HG03097 (cell line): ENCODE data around the gene SORCS1.

Experiments used
- ATAC-seq: cut with Tn5 transposase; IDR thresholded peaks from one replicate; pipeline ENCODE4 v1.9.1; 2021; ENCODE audit not compliant: unreplicated experiment, low FRiP score

SORCS1 gene

DNA sequence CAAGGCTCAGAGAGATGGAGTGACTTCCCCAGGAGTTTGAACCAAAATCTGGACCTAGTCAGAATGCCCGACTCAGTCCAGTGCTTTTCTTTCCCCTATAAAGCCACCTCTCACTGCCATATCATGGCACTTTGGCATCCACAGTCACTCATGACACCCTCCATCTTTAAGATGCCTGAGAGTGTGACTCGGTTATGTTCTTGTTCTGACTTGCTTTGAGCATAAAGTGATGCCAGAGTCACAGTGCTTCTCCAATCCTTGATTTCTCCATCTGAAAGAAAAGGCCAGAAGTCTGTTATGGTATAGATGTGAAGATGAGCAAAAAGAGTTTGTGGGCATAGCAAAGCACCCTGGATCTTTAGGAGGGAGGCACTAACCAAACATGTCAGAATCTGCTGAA is 538.1 kb downstream of the SORCS1 start:
- no peak for ATAC-seq

DNA sequence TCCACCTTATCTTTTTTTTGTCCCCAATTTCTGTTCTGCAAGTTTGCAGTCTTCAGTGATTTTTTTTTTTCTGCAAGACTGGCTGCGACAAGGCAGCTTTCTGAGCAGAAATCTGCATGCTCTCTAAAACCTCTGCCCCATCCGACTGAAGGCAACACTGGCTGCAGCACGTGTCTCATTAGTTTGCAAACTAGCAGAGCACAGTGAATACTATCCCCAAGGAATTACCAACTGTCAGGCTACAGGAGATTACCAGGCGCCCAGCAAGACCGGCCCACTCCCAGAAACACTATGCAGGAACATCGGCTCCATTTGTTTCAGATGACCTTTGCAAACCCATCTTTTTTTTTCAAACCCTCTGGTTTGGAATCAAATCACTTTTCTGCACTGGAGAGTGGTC is 538.8 kb downstream of the SORCS1 start:
- ATAC-seq: no peak

DNA sequence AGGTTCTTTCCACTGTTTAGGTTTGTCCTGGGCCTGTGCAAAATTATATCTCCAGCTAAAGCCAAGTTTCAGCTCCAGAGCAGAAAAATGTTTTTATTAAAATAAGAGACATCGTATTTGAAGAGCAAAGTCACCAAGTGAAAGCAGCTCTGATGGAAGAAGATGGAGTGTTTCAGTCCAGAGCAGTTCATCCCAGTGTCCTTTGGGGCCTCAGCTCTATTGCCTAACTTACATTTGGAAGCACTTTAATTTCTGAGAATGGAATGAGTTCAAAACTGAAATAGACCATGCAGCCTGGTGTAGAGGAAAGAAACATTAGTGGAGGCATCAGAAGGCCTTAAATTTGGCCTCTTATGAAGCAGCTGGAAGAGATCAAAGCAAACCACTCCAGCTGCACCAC is 545.2 kb downstream of the SORCS1 start:
- no peak for ATAC-seq

DNA sequence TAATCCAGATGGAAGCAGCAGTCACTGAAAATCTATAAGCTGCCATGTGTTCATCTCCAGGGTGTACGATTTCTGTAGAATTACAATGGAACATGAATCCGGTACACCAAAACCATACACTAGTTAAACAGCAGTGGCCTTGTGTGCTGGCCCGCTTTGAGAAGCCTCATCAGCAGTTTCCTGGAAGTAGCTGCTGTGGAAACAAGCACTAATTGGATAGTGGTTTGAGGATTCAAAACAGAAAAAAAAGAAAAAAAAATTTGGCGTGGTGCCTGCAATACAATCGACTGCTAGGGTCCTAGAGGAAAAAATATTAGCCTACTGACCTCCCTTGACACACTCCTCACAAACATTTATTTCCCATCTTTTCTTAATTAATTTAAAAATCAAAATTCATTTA is 545.9 kb downstream of the SORCS1 start:
- no peak for ATAC-seq

DNA sequence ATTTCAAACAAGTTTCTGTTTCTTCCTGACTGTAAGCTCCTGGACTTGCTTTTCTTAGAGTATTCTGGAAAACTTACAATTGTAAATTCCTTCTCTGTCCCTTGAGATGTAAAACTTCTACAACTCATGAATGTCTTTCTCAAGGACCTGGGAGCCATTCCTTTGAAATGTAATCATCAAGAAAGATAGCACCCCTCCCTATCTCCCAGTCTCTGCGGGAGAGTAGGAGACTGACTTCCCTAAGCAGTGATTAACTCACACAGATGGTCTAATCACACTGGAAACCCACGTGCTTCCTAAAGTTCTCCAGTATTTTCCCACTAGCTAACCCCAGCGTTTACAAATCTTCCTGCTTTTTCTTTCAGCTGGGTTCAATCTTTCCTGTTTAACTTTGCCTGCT is 549.4 kb downstream of the SORCS1 start:
- no peak for ATAC-seq

DNA sequence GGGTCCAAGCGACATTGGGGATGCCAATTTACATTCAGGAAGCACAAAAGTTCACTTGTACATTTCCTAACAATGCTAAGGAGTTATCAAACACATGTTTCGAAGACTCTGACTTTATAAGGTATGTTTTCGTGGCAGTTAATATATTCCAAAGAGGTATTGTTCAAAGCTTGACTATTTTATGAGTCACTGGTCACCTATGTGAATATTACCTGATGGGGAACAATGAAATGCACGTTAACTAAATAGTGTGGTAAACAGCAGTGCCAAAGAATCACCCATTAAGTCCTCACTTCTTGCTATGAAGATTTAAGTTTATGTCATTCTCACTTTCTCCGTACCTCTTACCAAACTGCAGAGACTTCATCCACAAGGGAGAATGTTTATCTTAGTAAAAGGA is 550.2 kb downstream of the SORCS1 start:
- no peak for ATAC-seq

DNA sequence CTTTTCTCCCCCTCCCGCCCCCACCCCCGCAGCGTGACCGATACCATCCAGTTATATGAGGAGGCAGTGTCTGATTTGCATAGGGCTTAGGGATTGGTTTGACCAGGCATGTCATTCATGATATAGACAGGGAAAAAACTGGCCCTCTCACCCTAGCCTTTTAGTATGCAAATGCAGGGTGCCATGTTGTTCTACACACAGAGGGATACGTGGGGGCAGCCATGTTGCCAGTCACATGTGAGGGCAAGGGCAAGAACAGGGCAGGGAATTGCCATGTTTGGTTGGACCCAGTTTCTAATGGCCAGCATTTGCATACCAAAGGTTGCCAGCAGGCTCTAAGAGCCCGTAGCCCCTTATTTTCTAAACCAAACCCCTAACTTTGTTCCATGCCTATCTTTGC is 552.1 kb downstream of the SORCS1 start:
- ATAC-seq: no peak

DNA sequence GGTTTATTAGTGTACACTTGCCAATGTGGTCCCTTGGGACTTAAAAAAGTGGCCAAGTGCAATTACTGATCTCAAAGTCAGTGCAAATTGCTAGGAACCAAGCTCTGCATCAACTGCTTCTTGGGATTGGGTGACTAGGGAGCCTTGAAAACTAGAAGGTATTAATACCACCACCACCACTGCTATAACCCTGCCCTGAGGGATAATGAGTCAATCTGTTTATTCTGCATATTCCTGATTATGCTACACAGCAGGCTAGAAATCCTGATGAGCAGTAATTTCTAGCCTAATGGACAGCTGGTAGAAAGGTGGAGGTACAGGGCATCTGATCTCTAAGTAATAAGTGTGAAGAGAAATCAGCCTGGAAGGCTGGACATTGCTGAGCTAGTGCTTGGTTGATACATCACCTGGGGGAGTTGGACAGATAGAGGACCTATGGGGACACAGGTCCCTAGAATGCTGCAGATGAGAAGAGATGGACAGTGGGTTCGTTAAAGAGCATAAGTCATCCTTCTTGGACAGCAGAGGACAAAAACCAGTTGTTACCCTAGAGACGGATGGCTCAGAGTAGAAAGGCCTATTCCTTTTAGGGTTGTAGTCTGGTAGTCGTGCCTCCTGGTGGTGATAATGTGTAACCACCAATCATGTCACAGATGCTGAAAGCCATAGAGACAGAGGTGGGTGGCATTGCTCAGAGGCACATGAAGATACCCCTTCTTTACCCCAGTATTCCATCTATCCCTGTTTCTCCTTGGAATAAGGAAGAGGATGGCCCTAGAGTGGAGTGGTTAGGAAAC is 554.8 kb downstream of the SORCS1 start:
- ATAC-seq: no peak

DNA sequence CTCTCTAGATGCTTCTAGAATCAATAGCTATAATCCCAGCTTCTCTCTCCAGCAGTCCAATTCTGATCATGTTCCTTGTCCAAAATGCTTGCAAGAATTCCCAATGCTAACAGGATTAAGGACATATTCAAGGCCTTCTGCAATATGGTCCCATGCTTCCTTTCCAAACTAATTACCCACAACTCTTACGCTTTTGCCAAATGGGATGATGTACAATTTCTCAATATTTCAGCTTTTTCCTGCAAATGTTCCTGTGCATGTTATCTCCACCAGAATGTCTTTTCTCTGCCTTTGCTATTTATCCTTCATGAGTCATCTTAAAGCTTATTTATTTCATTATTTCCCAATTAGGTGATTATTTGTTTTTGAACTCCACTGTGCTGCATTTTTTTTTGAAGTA is 556.4 kb downstream of the SORCS1 start:
- no peak for ATAC-seq

DNA sequence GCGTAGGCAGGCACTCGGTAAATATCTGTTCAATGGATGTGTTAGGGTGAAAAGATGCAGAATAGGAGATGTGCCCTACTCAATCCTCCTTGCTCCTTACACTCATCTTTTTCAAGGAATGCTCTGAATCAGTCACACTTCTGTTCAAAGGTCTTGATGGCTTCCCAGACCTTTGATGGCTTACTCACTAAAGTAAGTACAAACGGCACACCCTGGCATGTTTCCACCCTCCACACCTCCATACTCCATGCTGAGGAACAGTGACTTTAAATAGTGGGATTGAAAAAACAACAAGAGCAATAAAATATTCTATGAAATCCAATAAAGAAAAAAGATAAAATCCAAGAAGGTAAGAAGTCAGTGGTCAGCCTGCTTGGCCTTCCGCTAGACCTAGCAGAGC is 569.2 kb downstream of the SORCS1 start:
- ATAC-seq: no peak

DNA sequence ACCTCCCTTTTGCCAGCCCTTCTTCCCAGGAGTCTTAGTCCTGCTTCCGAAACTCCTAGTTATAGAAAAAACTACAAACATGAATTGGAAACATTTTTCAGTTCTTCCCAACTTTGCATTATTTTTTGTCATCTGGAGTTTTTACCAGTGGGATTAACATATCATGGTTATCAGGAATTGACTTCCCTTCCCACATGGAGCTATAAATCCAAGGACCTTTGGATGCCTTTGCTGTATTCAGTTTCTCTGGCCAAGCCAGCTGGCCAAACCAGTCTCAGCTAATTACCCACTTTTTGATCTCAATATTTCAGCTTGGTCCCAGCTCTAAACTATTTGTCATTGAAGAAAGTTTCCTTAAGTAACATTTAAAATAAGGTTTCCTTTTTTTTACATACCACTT is 570.6 kb downstream of the SORCS1 start:
- no peak for ATAC-seq

DNA sequence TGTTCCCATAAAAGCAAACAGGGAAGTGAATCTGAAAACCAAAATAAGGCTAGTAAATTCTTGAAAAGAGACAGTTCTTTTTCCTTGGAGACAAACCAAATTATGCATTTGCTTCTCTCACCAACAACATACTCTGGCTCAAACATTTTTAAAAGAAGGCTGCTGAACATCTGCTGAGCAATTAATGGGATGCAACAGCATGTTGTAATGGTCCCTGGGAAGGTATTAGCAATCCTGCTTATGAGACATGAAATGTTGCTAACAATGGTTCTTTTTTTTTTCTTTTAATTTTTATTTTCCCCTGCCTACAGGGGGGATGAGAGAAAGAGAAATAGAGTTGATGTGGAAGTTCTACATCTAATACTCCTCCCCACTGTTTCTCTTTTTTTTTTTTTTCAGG is 572.1 kb downstream of the SORCS1 start:
- ATAC-seq: no peak

DNA sequence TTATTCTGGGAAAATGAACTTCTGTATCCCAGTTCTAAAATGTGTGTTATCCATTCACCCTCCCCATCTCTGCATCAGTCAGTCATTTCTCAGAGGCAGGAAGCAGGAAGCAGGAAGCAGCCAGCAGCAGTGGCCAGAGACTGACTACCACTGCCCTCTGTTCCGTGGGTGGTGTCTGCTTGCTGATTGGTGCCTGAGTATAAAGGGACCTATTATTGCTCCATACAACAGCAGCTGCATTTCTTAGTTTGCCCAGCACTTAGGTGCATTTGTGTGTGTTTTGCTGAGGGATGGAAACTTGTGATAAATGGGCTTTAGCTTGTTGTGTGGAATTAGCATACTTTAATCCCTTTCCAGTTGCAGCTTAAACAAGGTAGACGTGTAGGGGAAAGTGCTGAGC is 582.2 kb downstream of the SORCS1 start:
- no peak for ATAC-seq

DNA sequence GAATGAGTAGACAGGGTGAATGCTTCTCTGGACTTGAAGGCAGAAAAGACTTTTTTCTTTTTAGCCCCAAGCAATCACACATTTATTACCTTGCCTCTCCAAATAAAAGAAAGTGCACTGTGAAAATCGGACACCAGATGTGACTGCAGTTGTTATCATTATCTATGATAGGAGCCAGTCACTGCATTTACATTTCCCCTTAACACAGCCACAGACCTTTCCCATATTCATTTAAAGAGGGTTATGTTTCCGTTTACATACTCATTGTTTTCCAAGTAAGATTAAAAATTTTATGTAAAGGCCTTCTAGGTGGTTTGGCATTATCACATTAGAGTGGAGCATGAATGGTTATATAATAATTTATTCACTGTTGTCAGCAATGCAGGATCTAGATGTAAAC is 586.8 kb downstream of the SORCS1 start:
- ATAC-seq: no peak

DNA sequence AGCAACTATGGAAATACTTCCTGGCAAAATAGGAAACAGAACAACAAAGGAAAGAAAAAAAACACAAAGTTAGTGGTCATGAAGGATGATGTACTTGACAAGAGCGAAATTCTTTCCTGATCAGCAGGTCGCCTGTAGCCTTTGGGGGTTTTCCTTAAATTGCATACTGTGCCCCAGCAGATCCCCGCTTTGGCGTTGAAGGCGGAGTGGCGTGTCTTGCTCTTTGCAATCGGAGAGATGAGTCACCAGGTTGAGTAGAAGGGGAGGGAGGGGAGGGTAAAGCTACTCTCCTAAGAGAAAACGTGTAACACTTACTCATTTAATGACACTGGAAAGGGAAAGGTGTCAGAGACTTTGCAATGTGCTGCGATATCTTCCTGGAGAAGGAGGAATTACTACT is 587.2 kb downstream of the SORCS1 start:
- no peak for ATAC-seq

DNA sequence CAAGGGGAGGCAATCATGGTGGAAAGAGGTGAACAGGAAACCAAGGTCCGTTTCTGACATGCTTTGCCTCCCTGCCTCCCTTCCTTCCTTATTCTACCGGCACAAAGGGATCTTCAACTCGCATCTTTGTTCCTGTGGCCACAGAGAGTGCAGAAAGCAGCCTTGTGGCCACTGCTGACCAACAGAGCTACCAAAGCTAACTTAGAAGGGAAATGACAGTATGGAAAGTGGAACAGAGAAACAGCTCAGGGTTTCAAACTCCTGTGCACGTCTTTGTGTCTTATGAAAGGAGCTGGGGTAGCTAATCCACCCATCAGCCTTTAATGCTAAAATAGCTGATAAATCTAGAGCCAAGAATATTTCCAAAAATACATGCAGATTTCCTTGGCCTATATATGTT is 588.0 kb downstream of the SORCS1 start:
- ATAC-seq: no peak

DNA sequence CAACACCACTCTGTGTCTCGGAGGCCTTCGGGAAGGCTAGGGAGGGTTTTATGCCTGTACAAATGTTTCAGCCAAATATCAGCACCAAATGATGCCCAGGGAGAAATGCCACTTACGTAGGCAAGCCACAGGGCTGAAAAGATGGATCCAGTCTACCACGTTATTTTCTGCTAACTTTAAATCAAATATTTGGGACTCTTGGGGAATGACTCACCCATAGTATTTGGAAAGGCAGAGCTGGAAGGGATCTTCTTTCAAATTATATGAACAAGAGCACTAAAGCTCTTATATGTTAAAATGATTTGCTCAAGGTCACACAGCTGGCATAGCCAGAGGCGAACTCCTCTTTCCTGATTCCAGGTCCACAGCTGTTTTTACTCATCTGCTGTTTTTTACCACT is 591.4 kb downstream of the SORCS1 start:
- no peak for ATAC-seq

DNA sequence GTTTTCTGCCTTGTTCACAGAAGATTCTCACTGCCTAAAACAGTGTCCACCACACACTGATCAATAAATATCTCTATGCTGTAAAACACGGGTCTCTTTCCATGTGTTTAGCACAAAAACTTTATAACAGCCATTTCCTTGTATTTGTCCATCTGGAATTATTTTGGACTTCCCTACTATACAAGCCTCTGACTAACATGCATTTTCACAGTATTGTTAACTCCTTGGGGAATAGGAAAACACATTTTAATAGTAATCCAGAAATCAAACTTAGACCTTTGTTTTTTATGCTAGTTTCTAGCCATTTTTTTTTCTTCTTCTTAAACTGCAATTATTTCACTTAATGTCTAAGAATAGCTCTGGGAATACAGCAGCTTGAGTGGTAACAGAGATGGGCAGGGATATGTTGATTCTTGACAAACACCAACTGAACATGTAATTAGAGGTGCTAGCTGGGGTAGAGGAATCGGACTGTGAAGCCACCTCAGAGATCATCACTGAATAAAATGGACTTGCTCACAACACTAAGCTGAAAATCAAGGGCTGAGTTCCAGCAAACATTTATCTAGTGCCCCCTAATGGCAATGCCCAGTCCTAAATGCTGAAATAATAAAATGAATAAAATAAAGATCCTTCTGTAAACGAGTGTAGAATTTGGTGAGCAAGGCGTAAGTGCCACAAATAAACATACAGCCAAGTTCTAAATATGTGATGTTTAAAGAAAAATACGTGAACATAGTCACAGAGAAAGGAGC is 593.1 kb downstream of the SORCS1 start:
- no peak for ATAC-seq

DNA sequence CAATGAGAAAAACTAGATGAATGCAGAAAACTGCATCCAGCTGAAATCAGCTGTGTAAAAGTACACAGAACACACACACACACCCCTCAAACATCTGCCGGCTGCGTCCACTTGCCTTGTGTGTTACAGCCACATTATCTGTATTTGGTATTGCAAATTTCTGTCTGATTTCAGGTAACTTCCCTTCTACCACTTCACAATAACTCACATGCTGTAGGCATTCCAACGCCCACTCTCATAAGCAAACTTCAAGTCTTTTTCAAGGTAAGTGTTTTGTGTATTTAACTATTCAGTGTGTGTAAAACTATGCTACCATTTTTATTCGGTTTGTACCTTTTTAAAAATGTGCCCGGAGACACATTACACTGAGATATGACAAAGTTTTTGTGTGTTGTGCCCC is 594.2 kb downstream of the SORCS1 start:
- ATAC-seq: no peak

DNA sequence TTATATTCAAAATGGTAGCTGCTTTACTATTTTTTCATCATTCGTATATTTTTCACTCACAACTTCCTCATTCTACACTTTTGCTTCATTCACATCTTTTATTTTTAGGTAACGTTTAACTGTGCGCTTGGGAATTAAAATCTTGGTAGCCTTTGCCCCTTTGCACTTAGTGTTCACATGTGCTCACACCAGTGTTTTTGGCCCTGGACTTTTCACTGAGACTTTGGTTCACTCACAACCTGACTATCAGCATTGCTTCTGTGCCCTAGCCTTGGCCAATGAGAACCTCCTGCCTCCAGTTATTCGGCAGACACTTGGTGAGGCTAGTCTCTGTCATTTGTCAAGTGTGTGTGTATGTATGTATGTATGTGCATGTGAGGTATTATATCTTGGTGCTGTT is 596.9 kb downstream of the SORCS1 start:
- ATAC-seq: no peak

DNA sequence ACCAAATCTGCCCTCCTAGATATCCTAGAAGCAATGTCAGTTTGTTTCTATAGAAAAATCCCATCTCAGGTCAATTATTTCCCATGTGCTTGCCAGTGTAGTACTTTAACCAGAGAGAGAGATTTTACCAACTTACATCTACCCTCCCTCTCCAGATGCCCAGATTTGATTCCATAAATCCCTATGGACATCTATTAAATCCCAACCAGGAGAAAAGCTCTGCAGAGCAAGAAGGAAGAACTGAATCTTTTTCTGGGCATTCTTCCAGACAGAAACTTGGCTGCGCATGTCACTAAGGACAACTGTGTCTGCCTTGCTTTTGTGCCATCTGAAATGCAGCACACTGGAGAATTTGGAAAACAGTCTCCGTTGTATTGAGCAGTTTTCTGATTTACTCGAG is 597.6 kb downstream of the SORCS1 start:
- ATAC-seq: no peak

DNA sequence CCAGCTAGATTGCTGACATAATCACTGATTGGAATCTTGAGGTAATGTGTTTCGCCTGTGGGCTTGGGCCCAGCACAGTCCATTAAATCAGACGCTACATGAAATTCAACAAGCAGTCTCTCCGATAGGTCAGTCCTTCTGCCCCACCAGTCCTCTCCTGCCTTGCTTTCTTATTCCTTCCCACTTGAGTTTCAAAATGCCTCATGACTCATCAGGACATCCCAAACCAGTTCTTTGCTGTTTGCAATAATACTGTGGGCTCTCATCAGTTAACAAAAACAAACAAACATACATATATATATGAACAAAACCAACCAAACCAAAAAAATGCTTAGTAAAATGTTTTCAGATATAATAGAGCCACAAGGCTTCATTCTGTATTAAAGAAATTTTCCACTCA is 599.0 kb downstream of the SORCS1 start:
- no peak for ATAC-seq
